ENCODE measurements around the gene DMRT2. TPM values are rescaled to one million over a fixed set of nuclear protein-coding genes. Genes with fewer than 3 reads are reported as not detected.

DMRT2 gene
- total RNA-seq, 1 donor from 2014 or later: 0.53 TPM

GRCh38 chr9:1057910-1058309 is 7.8 kb downstream of the DMRT2 start:
- TF ChIP-seq CTCF (IDR thresholded peaks at IDR 0.05; ENCODE audit: insufficient read depth, low read length, severe bottlenecking): no peak
- Histone ChIP-seq H3K36me3 (ENCODE audit: control insufficient read depth, insufficient read depth, low read length) (no peaks in the 10 kb centered on the region), H3K4me3 (ENCODE audit: low read depth, low read length) (no peak overlapping the region), H3K27me3 (ENCODE audit: control insufficient read depth, insufficient read depth, low read length) (no peaks in the 10 kb centered on the region)
- FAIRE-seq (peak; percentile 7), DNase-seq (ENCODE audit: low read depth) (peak; percentile 26)

GRCh38 chr9:1058826-1059487 is 8.8 kb downstream of the DMRT2 start:
- Histone ChIP-seq H3K27me3 (ENCODE audit: control insufficient read depth, insufficient read depth, low read length) (no peaks in the 10 kb centered on the region), H3K4me3 (ENCODE audit: low read depth, low read length) (no peak overlapping the region), H3K36me3 (ENCODE audit: control insufficient read depth, insufficient read depth, low read length) (no peaks in the 10 kb centered on the region)
- FAIRE-seq (no peak), DNase-seq (ENCODE audit: low read depth) (no peak)
- no peak for TF ChIP-seq CTCF (IDR thresholded peaks at IDR 0.05; ENCODE audit: insufficient read depth, low read length, severe bottlenecking)

- FAIRE-seq: no peak
- TF ChIP-seq CTCF (IDR thresholded peaks at IDR 0.05; ENCODE audit: insufficient read depth, low read length, severe bottlenecking): no peak
- Histone ChIP-seq H3K27me3 (ENCODE audit: control insufficient read depth, insufficient read depth, low read length) (no peaks in the 10 kb centered on the region), H3K36me3 (ENCODE audit: control insufficient read depth, insufficient read depth, low read length) (no peaks in the 10 kb centered on the region), H3K4me3 (ENCODE audit: low read depth, low read length) (no peak overlapping the region)
- DNase-seq (ENCODE audit: low read depth): no peak
Observed at GRCh38 chr9:1065130-1065529, 15.0 kb downstream of the DMRT2 start.

GRCh38 chr9:1070692-1071091 is 20.5 kb downstream of the DMRT2 start:
- H3K4me3 ChIP-seq (ENCODE audit: low read depth, low read length): no peak overlapping the region
- no peak for DNase-seq (ENCODE audit: low read depth)
- FAIRE-seq: no peak
- no peaks in the 10 kb centered on the region for H3K27me3 ChIP-seq (ENCODE audit: control insufficient read depth, insufficient read depth, low read length)
- H3K36me3 ChIP-seq (ENCODE audit: control insufficient read depth, insufficient read depth, low read length): no peaks in the 10 kb centered on the region
- no peak for TF ChIP-seq CTCF (IDR thresholded peaks at IDR 0.05; ENCODE audit: insufficient read depth, low read length, severe bottlenecking)

- DNase-seq (ENCODE audit: low read depth): peak; percentile 45
- no peak for FAIRE-seq
- no peak overlapping the region for H3K4me3 ChIP-seq (ENCODE audit: low read depth, low read length)
Observed at GRCh38 chr9:1071730-1072129, 21.6 kb downstream of the DMRT2 start.

More at GRCh38 chr9:1071730-1072129, 21.6 kb downstream of the DMRT2 start:
- no peaks in the 10 kb centered on the region for H3K36me3 ChIP-seq (ENCODE audit: control insufficient read depth, insufficient read depth, low read length)
- H3K27me3 ChIP-seq (ENCODE audit: control insufficient read depth, insufficient read depth, low read length): no peaks in the 10 kb centered on the region
- TF ChIP-seq CTCF (IDR thresholded peaks at IDR 0.05; ENCODE audit: insufficient read depth, low read length, severe bottlenecking): no peak

Measured in bronchial epithelial cell (primary cell).